Measurements from ENCODE around the gene TMBIM6. TPM values are rescaled to one million over a fixed set of nuclear protein-coding genes. Genes with fewer than 3 reads are reported as not detected.

The TMBIM6 gene
- polyA plus RNA-seq, 1 of the 3 experiments (the other 2 are of a cell fraction) = 290 TPM

DNA sequence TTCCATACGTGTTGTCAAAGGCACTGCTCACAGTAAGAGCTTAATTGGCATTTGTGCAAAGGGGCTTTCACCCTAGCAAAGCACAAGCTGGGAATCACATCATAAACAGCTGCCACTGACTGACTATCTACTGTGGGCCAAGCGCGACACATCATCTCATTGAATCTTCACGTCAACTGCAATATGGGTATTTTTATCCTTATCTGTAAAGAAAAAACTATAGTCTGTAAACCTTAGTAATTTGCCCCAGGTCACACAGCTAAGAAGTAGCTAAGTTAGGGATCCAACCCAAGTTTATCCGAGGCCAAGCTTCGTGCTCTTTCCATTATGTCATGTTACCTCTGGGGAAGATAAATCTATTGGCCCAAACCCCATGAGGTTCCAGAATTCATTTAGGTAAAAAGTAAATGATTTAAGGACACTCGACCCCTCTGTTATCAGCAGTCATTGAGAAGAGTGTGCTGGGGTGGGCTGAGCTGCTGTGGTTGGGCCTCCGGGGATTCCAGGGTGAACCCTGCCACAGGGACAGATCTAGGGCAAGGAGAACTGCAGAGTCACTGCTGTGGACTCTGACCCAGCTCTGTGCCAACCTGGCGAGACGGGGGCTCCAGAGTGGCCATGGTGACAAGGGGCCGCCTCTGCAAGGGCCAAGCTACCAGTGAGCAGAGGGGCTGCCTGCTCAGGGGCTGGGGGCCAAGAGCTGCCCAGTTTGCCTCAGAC is 59.2 kb downstream of the TMBIM6 start (continued):
- TF ChIP-seq, protein P1, sequence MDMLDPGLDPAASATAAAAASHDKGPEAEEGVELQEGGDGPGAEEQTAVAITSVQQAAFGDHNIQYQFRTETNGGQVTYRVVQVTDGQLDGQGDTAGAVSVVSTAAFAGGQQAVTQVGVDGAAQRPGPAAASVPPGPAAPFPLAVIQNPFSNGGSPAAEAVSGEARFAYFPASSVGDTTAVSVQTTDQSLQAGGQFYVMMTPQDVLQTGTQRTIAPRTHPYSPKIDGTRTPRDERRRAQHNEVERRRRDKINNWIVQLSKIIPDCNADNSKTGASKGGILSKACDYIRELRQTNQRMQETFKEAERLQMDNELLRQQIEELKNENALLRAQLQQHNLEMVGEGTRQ (IDR thresholded peaks at IDR 0.05; ENCODE audit: borderline replicate concordance, low read depth, low read length) = no peak
- TF ChIP-seq, protein P2, sequence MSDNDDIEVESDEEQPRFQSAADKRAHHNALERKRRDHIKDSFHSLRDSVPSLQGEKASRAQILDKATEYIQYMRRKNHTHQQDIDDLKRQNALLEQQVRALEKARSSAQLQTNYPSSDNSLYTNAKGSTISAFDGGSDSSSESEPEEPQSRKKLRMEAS (IDR thresholded peaks at IDR 0.05; ENCODE audit: low read depth) = no peak

DNA sequence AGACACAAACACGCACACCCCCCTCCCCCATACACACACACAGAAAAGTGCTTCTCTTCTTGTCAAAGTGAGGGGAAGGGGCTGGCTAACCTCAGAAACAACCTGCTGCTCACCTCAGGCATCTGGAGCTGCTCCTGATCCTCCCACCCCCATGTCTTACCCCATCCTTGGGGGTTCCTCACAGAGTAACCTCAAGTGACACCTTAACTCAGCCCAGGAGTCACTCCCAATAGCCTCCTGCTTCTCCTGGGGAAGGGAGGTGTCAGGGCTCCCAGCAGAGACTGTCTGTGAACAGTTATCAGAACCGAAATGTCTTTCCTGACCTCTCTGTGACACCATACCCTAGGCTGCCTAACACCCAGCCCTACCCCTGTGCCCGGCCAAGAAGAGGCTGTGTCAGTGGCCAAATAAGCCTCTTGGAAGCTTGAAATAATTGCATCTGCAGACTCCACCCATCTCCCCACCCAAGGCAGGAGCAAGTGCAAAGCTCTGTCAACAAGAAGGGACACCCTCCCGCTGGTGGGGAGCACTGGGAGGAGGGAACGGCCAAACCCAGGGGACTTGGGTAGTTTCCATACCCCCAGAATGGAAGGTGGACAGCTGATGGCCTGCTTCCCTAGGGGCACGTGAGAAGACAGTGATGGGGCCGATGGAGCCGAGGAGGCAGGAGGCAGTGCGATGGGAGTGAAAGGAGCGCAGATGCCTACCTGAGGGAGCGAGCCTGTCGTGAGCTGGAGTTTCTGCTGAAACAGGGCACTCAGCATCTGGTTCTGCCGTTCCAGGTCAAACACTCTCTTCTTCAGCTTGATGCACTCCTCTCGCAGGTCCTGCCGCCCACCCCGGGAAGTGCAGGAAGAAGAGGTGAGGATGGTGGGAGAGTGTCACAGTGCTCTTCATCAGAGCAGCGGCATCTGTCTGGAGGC is 60.0 kb downstream of the TMBIM6 start:
- no peaks in the 10 kb centered on the region for H3K4me1 ChIP-seq (ENCODE audit: control insufficient read depth in 1 of 2, insufficient read depth in 2 of 2, low read depth in 1 of 2, low read length in 1 of 2)
- H3K79me2 ChIP-seq (ENCODE audit: insufficient read depth) = no peaks in the 10 kb centered on the region
- no peaks in the 10 kb centered on the region for H3K9me3 ChIP-seq
- CTCF ChIA-PET = interaction anchor here (1.0 to 3.8 kb wide), 4 partner anchors 8 to 39 kb away, joined by 3 to 14 read pairs (median 8); no protein-coding TSS in a partner anchor
- no peak for TF ChIP-seq GABPA (IDR thresholded peaks at IDR 0.05; ENCODE audit: low read depth)
- TF ChIP-seq, protein P3, sequence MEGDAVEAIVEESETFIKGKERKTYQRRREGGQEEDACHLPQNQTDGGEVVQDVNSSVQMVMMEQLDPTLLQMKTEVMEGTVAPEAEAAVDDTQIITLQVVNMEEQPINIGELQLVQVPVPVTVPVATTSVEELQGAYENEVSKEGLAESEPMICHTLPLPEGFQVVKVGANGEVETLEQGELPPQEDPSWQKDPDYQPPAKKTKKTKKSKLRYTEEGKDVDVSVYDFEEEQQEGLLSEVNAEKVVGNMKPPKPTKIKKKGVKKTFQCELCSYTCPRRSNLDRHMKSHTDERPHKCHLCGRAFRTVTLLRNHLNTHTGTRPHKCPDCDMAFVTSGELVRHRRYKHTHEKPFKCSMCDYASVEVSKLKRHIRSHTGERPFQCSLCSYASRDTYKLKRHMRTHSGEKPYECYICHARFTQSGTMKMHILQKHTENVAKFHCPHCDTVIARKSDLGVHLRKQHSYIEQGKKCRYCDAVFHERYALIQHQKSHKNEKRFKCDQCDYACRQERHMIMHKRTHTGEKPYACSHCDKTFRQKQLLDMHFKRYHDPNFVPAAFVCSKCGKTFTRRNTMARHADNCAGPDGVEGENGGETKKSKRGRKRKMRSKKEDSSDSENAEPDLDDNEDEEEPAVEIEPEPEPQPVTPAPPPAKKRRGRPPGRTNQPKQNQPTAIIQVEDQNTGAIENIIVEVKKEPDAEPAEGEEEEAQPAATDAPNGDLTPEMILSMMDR (IDR thresholded peaks at IDR 0.05) = no peak
- TF ChIP-seq YY1 (IDR thresholded peaks at IDR 0.05; ENCODE audit: low read depth) = no peak
- TF ChIP-seq, protein P4, sequence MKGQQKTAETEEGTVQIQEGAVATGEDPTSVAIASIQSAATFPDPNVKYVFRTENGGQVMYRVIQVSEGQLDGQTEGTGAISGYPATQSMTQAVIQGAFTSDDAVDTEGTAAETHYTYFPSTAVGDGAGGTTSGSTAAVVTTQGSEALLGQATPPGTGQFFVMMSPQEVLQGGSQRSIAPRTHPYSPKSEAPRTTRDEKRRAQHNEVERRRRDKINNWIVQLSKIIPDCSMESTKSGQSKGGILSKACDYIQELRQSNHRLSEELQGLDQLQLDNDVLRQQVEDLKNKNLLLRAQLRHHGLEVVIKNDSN (IDR thresholded peaks at IDR 0.05; ENCODE audit: borderline replicate concordance, low read depth) = no peak
- TF ChIP-seq, protein P5, sequence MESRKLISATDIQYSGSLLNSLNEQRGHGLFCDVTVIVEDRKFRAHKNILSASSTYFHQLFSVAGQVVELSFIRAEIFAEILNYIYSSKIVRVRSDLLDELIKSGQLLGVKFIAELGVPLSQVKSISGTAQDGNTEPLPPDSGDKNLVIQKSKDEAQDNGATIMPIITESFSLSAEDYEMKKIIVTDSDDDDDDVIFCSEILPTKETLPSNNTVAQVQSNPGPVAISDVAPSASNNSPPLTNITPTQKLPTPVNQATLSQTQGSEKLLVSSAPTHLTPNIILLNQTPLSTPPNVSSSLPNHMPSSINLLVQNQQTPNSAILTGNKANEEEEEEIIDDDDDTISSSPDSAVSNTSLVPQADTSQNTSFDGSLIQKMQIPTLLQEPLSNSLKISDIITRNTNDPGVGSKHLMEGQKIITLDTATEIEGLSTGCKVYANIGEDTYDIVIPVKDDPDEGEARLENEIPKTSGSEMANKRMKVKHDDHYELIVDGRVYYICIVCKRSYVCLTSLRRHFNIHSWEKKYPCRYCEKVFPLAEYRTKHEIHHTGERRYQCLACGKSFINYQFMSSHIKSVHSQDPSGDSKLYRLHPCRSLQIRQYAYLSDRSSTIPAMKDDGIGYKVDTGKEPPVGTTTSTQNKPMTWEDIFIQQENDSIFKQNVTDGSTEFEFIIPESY (IDR thresholded peaks at IDR 0.05; ENCODE audit: borderline replicate concordance, low read depth) = no peak
- TF ChIP-seq RCOR1 (IDR thresholded peaks at IDR 0.05; ENCODE audit: low read length) = no peak
- TF ChIP-seq TAF1 (IDR thresholded peaks at IDR 0.05; ENCODE audit: borderline replicate concordance, low read depth, low read length) = no peak
- TF ChIP-seq, protein P6, sequence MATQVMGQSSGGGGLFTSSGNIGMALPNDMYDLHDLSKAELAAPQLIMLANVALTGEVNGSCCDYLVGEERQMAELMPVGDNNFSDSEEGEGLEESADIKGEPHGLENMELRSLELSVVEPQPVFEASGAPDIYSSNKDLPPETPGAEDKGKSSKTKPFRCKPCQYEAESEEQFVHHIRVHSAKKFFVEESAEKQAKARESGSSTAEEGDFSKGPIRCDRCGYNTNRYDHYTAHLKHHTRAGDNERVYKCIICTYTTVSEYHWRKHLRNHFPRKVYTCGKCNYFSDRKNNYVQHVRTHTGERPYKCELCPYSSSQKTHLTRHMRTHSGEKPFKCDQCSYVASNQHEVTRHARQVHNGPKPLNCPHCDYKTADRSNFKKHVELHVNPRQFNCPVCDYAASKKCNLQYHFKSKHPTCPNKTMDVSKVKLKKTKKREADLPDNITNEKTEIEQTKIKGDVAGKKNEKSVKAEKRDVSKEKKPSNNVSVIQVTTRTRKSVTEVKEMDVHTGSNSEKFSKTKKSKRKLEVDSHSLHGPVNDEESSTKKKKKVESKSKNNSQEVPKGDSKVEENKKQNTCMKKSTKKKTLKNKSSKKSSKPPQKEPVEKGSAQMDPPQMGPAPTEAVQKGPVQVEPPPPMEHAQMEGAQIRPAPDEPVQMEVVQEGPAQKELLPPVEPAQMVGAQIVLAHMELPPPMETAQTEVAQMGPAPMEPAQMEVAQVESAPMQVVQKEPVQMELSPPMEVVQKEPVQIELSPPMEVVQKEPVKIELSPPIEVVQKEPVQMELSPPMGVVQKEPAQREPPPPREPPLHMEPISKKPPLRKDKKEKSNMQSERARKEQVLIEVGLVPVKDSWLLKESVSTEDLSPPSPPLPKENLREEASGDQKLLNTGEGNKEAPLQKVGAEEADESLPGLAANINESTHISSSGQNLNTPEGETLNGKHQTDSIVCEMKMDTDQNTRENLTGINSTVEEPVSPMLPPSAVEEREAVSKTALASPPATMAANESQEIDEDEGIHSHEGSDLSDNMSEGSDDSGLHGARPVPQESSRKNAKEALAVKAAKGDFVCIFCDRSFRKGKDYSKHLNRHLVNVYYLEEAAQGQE (IDR thresholded peaks at IDR 0.05; ENCODE audit: low read depth, low read length) = no peak
- TF ChIP-seq MXI1 (IDR thresholded peaks at IDR 0.05; ENCODE audit: low read depth, low read length) = no peak
- no peak for TF ChIP-seq FOXM1 (IDR thresholded peaks at IDR 0.05; ENCODE audit: low read depth)
- no peaks in the 10 kb centered on the region for H3K27me3 ChIP-seq (ENCODE audit: insufficient read depth)
- H3K36me3 ChIP-seq (replicated peaks in 1 of 2; ENCODE audit: control insufficient read depth in 1 of 2, insufficient read depth in 2 of 2, low read length in 1 of 2) = peaks cover 6 to 79% of the 10 kb centered on the region in 2 experiments
- POLR2A ChIA-PET = no interaction called here
- H3K4me2 ChIP-seq = no peak overlapping the region
- no peaks in the 10 kb centered on the region for H3K9me2 ChIP-seq
- DNase-seq = no peak
- WGBS (ENCODE audit: low lambda C conversion rate) = 90% methylated on average over 16 of the region's 17 CpGs
- H4K20me1 ChIP-seq (ENCODE audit: insufficient read depth) = no peaks in the 10 kb centered on the region; the same call in 1 of the 2 replicates
- H2AFZ ChIP-seq (ENCODE audit: low read depth) = no peak overlapping the region
- H3F3A ChIP-seq (replicated peaks; ENCODE audit: insufficient read depth) = no peaks in the 10 kb centered on the region
- no peak overlapping the region for H3K4me3 ChIP-seq (ENCODE audit: low read depth in 2 of 2, low read length in 1 of 2)
- H3K9ac ChIP-seq = no peak overlapping the region
- no peak overlapping the region for H3K27ac ChIP-seq (ENCODE audit: low read depth in 2 of 2, low read length in 1 of 2)

Data from SK-N-SH (cell line).